Measurements from ENCODE around the gene ATP6AP1. TPM values are rescaled to one million over a fixed set of nuclear protein-coding genes. Genes with fewer than 3 reads are reported as not detected.
A peak's percentile ranks its signal among the peaks of the same experiment; 100 is the strongest.

Gene ATP6AP1
- total and polyA plus RNA-seq, 2 of the 13 experiments (the other 11 are each of a cell fraction or from before 2014, with no cell fraction given), result 56.7 to 110 TPM

GRCh38 chrX:154409222-154409871 is 19.1 kb upstream of the ATP6AP1 start, which contains the start of gene DNASE1L1 (continued):
- no peak for TF ChIP-seq ZNF609 (CRISPR knock-in tag; IDR thresholded peaks at IDR 0.05; ENCODE audit: borderline replicate concordance)
- TF ChIP-seq ZNF816 (CRISPR knock-in tag; IDR thresholded peaks at IDR 0.05; ENCODE audit: borderline replicate concordance), result no peak
- TF ChIP-seq ZNF501 (CRISPR knock-in tag; IDR thresholded peaks at IDR 0.05), result 0 out of 2 replicates have a peak, but pooled peaks have one; percentile 55
- no peak for TF ChIP-seq ZNF768 (CRISPR knock-in tag; IDR thresholded peaks at IDR 0.05)
- peak; percentile 77 for TF ChIP-seq ZNF687 (CRISPR knock-in tag; IDR thresholded peaks at IDR 0.05)
- TF ChIP-seq ERF (CRISPR knock-in tag; IDR thresholded peaks at IDR 0.05), result no peak
- TF ChIP-seq CEBPZ (IDR thresholded peaks at IDR 0.05; ENCODE audit: low read length), result no peak
- TF ChIP-seq ZBTB34 (CRISPR knock-in tag; IDR thresholded peaks at IDR 0.05), result no peak
- 0 out of 2 replicates have a peak, but pooled peaks have one; percentile 42 for TF ChIP-seq SRY (CRISPR knock-in tag; IDR thresholded peaks at IDR 0.05)
- no peak for TF ChIP-seq ADNP (CRISPR knock-in tag; IDR thresholded peaks at IDR 0.05)
- no peak for TF ChIP-seq POLR2AphosphoS2 (IDR thresholded peaks at IDR 0.05; ENCODE audit: low read depth, low read length)
- no peak for TF ChIP-seq REL (CRISPR knock-in tag; conservative IDR thresholded peaks at IDR 0.05)
- peak; percentile 25; the same call in 1 of the 2 replicates for TF ChIP-seq PHF8 (CRISPR knock-in tag; IDR thresholded peaks at IDR 0.05)
- TF ChIP-seq AGO1 (IDR thresholded peaks at IDR 0.05; ENCODE audit: low read depth, low read length, poor library complexity, severe bottlenecking), result no peak
- no peak for TF ChIP-seq ZNF547 (CRISPR knock-in tag; IDR thresholded peaks at IDR 0.05)
- TF ChIP-seq U2AF2 (IDR thresholded peaks at IDR 0.05; ENCODE audit: low read depth, low read length), result no peak
